HT1080 (cell line): ENCODE results near the gene PPP1R12C. TPM values are rescaled to one million over a fixed set of nuclear protein-coding genes. Genes with fewer than 3 reads are reported as not detected.

Source experiments
- DNase-seq: peaks from one replicate; pipeline ENCODE4 v3.0.0-alpha.2; 2015; ENCODE audit warnings: low read depth
- total RNA-seq: library from RNA; depleted of rRNA; stranded (reverse); fragments of >200 nt; shearing (Covaris generic); gene quantifications from 2 replicates; pipeline ENCODE4 v1.2.3, GENCODE V29; 2014

PPP1R12C gene
- total RNA-seq, 1 experiment from 2014 or later, result 57.6 TPM

DNA sequence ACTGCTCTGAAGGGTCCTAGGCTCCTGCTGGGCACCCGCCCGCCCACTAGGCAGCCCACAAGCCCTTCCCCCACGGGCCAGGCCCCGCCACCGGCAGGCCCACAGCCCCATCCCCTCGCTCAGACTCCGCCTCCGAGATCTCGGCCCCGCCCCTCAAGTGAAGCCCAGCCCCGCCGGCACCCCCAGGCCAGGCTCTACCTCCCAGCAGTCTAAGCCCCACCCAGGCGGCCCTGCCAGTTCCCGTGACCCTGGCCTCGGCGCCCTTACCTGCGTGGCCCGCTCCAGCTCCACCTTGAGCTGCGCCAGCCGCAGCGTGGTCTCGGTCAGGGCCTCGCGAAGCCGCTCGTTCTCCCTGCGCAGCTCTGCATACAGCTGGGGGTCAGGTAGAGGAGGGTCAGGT is 25.5 kb downstream of the PPP1R12C start:
- DNase-seq, result no peak

DNA sequence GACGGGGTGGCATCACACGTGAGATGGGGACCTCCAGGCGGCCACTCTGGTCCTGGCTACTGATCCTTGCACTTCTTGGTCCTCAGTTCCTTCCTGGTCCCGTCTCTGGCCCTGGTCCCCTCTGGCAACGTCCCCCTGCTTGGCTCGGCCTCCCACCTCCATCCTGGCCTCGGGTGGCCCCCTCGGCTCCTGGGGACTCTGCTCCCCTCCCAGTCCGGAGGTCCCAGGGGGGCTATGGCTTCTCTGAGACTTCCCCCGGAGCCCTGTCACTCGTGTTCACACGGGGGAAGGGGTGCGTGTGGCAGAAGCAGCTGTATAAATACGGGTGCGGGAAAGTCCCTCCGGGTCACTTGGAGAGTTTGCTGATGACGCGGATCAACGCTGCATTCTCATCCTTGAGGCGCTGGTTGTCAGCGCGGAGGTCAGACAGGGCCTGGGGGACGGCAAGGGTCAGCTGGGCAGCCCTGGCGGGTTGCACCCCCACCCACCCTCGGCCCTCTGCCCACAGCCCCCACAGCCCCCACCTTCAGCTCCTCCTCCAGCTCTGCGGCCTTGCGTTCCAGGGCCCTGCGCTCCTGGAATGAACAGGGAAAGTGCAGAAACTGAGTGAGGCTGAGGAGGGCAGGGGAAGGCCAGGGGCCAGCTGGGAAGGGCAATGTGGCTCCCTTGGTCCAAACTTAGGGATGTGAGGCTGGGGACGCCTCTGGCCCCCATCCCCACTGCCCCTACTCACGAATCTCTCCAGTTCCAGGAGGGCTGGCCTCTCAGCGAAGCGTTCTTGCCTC is 26.1 kb downstream of the PPP1R12C start:
- no peak for DNase-seq

DNA sequence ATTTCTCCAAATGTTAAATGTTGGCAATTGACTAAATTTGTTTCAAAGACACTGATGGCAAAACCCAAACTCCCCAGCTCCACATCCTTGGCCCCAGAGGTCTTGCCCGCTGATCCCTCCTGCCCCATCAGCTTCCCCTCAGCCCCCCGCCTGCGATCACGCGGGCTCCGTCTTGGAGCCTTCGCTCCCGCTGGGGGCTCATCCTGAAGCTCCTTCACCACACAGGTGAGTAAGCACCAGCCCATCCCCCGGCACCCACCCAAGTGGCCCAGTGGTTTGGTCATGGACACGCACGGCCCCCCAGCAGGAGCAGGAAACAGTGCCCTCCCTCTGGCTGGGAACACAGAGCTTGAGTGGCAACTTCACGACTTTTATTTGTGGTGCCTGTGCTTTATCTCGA is 26.9 kb downstream of the PPP1R12C start:
- no peak for DNase-seq

DNA sequence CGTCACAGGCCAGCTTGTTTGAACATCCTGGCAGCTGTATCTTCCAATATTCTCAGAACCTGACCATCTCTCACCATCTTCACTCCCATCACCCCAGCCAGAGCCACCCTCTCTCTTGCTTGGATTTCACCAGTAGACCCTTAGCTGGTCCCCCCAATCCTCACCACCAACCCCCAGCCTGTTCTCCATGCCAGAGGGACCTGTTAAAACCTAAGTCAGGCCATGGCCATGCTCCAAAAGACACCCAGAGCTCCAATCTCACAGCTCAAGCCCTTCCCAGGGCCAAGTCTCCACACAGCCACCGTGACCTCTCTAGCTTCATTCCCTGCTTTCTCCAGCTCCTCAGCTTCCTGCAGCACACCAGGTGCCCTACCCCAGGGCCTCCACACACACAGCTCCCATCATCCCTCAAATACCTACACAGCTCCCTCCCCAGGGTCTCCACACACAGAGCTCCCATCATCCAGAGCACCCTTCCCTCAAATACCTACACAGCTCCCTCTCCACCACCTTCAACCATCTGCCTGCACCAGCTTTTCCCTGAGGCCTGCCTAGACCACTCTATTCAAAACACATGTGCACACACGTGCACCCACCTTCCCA is 28.0 kb downstream of the PPP1R12C start:
- DNase-seq, result no peak

DNA sequence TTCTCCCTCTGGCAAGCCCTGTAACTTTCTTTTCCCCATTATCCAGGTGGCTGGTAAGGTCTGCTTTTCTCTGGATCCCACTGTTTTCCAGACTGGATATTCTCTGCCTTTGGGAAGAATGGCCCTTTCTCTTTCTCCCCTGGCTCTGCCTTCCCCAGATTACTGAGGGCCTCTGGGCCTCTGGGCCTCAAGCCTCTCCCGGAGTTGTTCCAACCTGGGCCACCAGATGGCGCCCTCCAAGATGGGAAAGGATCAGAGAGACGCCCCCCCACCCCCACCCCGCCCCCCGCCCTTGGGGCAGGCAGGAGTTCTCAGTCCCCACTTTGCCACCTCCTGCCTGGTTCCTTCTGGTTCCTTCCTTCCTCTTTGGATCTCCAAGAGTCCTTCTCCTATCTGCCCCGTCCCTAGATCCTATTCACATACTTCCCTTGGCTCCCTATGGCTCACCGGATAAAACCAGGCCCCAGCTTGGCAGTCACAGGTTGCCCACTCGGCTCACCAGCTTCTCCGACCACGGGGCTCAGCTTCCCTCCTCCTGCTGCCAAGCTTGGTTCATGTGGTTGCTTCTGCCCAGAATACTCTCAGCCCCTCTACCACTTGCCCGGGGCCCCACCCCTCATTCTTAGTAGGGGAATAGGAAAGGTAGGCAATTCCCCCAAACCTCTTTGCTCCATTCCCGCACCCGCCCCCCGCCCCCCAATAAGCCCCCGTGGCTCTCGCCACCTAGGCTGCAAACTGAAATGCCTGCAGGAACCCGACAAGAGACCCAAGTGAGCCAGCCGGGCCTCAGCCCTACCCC is 28.7 kb downstream of the PPP1R12C start:
- peak; percentile 44 for DNase-seq

DNA sequence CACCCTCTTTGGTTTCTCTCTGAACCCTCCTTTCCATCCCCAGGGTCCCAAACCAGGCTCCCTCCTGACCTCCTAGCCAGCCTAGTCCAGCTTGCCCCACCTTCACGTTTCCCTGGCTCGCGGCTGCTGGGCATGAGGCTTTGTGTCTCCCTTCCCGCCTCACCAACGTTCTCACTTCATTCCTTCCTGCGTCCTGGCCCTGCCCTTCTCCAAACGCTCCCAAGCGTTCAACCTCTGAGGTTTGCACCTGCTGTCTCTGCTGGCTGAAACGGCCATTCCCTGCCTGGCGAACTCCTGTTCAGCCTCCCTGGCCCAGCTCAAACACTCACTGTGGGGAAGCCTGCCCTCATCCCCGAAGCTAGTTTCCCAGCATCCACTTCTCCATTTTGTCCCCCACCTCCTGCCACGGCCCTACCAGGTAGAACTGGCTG is 29.4 kb downstream of the PPP1R12C start:
- DNase-seq, result no peak

DNA sequence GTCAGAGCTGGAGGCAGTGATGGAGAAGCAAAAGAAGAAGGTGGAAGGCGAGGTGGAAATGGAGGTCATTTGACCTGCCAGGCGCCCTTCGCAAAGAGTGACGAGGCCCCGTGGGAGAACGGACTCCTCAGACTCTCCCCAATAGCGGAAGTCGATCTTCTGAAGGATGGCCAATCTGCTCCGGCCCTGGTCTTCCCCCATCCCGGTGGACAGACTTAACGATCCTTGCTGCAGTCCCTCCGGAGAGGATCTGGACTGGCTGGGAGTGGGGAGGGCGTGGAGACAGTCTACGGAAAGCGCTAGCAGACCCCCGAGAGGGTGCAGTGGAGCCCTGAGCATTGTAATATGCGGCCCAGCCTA is 29.9 kb downstream of the PPP1R12C start:
- DNase-seq, result no peak

DNA sequence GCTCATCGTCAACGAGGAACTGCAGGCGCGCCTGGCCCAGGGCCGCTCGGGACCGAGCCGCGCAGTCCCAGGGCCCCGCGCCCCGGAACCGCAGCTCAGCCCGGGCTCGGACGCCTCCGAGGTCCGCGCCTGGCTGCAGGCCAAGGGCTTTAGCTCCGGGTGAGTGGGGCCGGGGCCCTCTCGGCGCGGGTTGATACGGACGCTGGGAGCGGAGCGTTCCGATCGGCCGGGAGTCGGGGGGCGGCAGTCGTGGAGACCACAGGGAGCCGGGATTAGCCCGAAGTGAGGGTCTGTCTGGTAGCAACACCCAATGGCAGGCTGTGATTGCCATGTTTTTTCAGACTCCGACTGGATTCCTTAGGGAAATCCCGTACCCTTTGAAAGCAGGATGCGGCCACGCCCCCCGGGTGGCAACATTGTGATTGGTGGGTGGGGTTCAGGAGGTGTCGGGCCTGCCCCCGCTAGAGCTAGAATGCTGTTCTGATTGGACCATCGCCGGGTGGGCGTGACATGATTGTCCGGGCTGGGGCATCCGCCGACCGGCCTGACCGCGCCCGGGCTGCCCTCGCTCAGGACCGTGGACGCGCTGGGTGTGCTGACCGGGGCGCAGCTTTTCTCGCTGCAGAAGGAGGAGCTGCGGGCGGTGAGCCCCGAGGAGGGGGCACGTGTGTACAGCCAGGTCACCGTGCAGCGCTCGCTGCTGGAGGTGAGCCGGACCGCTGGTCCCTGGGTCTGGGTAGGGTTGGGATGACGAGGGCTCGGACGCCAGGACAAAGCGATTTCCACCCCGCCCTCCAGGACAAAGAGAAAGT is 30.5 kb downstream of the PPP1R12C start:
- DNase-seq, result no peak

DNA sequence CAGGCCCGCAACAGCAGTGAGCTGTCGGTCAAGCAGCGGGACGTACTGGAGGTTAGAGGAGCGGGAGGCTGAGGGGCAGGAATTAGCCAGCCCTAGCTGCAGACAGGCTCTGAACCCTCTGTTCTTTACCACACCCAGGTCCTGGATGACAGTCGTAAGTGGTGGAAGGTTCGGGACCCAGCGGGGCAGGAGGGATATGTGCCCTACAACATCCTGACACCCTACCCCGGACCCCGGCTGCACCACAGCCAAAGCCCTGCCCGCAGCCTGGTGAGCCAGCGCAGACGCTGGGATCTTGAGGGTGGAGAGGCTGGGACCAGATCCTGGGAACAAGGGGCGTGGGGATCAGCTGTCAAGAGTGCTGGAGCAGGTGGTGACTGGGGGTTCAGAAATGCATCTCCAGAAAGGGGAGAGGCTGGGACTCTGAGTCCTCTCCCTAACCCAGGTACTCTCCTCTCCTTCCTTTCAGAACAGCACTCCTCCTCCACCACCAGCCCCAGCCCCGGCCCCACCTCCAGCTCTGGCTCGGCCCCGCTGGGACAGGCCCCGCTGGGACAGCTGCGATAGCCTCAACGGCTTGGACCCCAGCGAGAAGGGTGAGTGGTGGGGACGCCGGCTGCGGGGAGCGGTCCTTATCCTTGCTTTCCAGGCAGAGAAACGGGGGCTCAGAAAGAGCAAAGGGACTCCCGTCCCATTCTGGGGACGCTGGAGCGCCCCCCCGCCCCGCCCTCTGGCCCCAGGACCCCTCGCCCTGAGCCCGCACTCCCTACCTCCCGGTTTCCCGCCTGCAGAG is 31.3 kb downstream of the PPP1R12C start:
- DNase-seq, result no peak

DNA sequence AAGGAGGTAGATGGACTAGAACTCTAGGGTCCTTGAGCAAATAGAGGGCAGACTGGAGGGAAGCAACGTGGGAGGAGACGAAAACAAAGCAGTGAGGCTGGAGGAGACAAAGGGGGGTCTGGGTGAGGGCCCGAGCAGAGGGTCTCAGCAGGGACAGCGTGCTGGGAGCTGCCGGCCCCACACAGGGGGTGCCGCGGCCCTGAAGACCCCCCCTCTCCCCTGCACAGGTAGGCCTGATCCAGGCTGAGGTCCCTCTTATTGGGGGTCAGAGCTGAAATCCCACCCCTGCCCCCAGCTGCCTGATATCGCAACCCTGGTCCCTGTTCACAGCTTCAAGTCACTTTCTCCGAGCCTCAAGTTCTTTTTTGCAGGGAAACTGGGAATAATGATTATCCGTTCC is 33.0 kb downstream of the PPP1R12C start:
- no peak for DNase-seq

DNA sequence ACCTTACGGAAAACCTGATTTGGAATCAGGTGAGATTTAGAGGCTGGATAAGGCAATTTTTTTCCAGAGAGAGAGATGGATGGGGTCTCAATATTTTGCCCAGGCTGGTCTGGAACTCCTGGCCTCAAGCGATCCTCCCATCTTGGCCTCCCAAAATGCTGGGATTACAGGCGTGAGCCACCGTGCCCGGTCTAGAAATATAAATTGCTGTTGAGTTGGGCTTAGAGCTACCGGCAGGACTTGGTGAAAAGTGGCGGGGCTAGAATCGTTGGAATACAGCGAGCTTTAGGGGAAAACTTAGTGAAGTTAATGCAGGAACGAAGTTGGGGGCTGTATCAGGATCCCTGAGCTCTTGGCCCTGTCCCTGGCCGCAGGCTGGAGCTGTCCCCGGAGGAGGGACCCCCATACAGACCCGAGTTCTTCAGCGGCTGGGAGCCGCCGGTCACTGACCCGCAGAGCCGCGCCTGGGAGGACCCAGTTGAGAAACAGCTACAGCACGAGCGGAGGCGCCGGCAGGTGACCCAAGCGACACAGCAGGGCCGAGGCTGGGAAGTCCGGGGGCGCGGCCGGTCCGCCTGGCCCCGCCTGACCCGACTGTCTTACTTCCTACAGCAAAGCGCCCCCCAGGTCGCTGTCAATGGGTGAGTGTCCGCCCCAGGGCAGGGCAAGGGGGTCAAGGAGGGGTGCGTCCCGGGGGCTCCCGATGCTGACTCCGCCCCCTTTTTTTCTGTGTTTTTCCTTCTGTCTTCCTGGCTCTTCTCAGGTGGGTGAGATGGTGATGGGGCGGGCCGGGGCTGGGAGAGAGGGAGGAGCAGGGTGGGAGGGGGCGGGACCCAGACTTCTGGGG is 34.2 kb downstream of the PPP1R12C start:
- no peak for DNase-seq

DNA sequence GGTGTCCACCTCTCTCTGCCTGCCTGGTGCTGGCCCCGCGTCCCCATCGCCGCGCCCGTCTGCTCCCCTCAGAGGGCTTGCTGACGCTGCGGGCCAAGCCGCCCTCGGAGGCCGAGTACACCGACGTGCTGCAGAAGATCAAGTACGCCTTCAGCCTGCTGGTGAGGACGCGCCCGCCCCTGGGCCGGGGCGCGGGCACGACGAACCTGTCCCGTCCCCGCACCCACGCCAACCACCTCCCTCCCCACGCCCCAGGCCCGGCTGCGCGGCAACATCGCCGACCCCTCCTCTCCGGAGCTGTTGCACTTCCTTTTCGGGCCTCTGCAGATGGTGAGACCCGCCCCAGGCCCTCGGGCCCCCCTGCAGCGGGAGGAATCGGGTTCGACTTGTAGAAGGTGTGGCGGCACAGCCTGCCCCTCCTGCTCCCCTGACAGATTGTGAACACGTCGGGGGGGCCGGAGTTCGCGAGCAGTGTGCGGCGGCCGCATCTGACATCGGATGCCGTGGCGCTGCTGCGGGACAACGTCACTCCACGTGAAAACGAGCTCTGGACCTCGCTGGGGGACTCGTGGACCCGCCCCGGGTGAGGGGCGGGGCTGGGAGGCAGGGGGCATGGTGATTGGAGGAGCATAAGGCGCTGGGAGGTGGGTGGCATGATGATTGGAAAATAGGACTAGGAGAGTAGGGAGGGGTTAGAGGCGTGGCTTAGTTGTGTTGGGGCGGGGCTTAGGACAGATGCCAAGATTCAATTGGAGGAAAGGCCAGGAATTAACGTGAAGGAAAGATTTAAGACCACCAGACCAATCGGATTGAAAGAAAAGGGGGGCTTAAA is 35.2 kb downstream of the PPP1R12C start:
- no peak for DNase-seq

DNA sequence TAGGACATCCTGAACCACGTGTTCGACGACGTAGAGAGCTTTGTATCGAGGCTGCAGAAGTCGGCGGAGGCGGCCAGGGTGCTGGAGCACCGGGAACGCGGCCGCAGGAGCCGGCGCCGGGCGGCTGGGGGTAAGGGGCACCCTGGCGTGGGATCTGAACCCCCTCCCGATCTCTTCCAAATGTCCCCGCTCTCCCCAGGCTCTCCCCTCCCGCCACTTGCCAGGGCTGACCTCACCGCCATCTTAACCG is 35.7 kb downstream of the PPP1R12C start:
- DNase-seq, result no peak

DNA sequence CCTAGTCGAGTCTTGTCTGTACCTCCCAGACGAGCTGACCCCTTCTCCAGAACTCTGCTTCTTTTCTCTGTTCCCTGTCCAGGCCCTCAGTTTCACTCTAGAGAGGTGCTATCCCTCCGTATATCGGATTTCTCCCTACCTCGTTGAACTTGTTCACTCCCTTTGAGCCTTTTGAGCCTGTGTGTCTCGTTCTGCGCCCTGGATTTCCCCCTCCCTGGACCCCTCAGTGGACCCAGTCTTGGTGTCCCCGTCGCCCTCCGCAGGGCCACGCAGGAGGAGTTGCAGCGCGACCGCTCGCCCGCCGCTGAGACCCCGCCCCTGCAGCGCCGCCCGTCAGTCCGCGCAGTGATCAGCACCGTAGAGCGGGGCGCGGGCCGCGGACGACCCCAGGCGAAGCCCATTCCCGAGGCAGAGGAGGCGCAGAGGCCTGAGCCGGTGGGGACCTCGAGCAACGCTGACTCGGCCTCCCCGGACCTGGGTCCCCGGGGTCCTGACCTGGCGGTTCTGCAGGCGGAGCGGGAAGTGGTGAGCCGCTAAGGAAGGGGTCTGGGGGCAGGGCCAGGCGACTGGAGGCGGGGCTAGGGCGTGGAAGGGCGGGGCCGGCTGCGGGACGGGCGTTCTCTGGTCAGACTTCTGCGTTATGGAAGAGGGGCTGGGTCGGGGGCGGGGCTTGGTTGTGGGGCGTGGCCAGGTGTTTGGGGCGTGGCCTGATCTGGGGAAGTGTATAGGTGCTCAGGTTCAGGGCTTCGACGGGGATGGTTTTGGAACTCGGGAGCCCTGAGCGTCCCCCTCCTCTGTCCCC is 36.3 kb downstream of the PPP1R12C start:
- DNase-seq, result peak; percentile 46

DNA sequence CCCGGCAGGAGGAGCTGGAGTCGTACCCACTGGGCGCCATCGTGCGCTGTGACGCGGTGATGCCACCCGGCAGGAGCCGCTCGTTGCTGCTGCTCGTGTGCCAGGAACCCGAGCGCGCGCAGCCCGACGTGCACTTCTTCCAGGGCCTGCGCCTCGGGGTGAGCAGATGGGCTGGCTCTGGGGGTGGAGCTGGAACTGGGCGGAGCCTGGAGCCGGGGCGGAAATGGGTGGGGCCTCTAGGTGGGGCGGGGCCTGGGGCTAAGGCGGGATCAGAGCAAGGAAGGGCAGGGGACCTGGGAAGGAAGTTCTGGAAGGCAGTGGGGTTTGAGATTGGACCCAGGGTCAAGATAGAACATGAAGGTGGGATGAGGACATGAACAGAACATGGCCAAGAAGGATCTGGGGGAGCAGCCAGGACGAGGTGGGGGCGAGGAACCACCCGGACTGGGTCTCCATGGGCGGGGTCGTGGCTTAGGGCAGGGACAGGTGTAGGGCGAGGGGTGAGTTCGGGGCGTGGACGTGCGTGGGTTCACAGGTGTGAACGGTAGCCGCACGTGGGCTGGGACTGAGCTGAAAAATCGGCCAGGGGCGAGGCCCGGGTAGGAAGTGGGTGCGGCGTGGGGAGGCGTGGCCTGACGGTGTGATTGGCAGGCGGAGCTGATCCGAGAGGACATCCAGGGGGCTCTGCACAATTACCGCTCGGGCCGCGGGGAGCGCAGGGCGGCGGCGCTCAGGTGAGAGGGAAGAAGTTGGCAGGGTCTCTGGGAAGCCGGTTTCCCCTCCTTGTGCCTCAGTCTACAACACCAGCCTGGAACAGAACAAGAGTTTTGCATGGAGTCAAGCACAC is 37.1 kb downstream of the PPP1R12C start:
- DNase-seq, result peak; percentile 53

DNA sequence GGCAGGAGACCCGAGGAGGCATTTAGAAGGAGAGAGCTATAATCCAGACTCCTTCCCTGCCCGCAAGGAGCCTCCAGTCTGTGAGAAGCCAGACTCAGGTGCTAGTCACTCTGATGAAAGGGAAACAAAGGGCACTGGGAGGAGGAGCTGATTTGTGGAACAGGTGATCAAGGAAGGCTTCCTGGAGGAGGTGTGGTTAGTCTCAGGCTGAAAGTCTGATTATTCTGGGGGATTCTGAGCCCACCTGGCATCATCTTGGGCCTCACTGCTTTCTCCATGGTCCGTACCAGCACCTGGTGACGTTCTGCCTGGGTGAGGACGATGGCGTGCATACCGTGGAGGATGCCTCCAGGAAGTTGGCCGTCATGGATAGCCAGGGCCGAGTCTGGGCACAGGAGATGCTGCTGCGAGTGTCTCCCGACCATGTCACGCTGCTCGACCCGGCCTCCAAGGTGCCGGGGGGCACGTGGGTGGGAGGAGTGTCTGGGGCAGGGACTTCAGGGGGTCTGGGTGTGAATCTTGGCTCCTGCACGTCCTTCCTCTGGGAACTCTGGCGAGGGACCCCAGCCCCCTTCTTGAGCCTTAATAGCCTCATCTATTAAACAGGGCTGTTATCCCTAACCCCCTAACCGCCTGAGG is 37.9 kb downstream of the PPP1R12C start:
- DNase-seq, result no peak

DNA sequence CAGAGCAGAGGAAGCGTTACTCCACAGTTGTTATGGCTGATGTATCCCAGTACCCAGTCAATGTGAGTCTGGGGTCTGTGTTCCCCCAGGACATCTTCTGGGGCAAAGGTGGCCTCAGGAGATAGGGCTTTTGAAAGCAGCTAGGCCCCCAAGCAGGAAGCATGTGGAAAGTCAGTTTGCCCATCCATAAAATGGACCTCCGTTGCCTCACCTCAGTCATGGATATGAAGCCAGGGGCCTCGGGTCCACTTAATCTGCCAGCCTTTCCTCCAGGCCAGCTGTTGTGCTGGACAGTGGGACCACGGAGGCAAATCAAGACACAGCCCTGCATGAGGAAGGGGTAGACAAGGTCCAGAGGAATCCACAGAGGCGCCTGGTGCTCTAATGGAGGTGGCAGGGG is 38.4 kb downstream of the PPP1R12C start:
- no peak for DNase-seq
